ENCODE measurements around the gene GPR153.
"Not testable (repeated sequence)": the region's sequence is repeated elsewhere in the genome, so short reads cannot be mapped to it uniquely, and the experiment has no call there.

GPR153 gene

GRCh38 chr1:6235296-6235677 is 25.6 kb downstream of the GPR153 start:
- peak in 3 of 58 donors; percentile 18 to 66 (median 21) for DNase-seq

- DNase-seq, result peak in 2 of 58 donors; percentile 12 to 15
These were observed 26.2 kb downstream of the GPR153 start for GRCh38 chr1:6234502-6235295.

GRCh38 chr1:6233376-6233775 is 27.5 kb downstream of the GPR153 start:
- no peak for DNase-seq

GRCh38 chr1:6225651-6226050 is 35.2 kb downstream of the GPR153 start:
- no peak for DNase-seq

GRCh38 chr1:6224718-6225117 is 36.2 kb downstream of the GPR153 start:
- DNase-seq, result no peak

GRCh38 chr1:6223617-6224016 is 37.3 kb downstream of the GPR153 start:
- DNase-seq, result no peak

- no peak for DNase-seq
These were observed 38.3 kb downstream of the GPR153 start for GRCh38 chr1:6222636-6223035.

GRCh38 chr1:6221210-6221784 is 39.6 kb downstream of the GPR153 start:
- DNase-seq, result no peak

- DNase-seq, result no peak
These were observed 40.7 kb downstream of the GPR153 start for GRCh38 chr1:6220236-6220635.

GRCh38 chr1:6219641-6220040 is 41.3 kb downstream of the GPR153 start:
- not testable (repeated sequence) for DNase-seq

- DNase-seq, result no peak
These were observed 42.3 kb downstream of the GPR153 start for GRCh38 chr1:6218375-6219164.

- DNase-seq, result no peak
These were observed 48.5 kb downstream of the GPR153 start for GRCh38 chr1:6212193-6212959.

- no peak for DNase-seq
These were observed 49.2 kb downstream of the GPR153 start for GRCh38 chr1:6211731-6212130.

GRCh38 chr1:6210591-6211355 is 50.1 kb downstream of the GPR153 start:
- DNase-seq, result no peak

GRCh38 chr1:6209661-6210580 is 51.0 kb downstream of the GPR153 start:
- no peak for DNase-seq

- peak in 35 of 58 donors; percentile 2 to 72 (median 30) for DNase-seq
These were observed 51.9 kb downstream of the GPR153 start for GRCh38 chr1:6208723-6209660.

GRCh38 chr1:6207921-6208320 is 53.0 kb downstream of the GPR153 start:
- no peak for DNase-seq

Measured in anterior cingulate cortex (tissue), 58 donors.